Nephron (organoid): ENCODE measurements around the gene PLA2G4F.

Source experiments
- H3K27ac Mint-ChIP-seq, 3 experiments: 2 replicates each; pipeline ENCODE4 v1.8.0; 2020; ENCODE audit warnings: mixed read lengths in 3 of 3, mild to moderate bottlenecking in 2 of 3, moderate library complexity in 1 of 3
- H3K27me3 Mint-ChIP-seq: 2 replicates; pipeline ENCODE4 v1.8.0; 2021; ENCODE audit warnings: low read depth, mild to moderate bottlenecking, moderate library complexity, mixed read lengths
- H3K36me3 Mint-ChIP-seq: 2 replicates; pipeline ENCODE4 v1.8.0; 2020; ENCODE audit warnings: low read depth, mixed read lengths
- H3K4me1 Mint-ChIP-seq: 2 replicates; pipeline ENCODE4 v1.8.0; 2020; ENCODE audit warnings: mixed read lengths
- H3K4me3 Mint-ChIP-seq, 3 experiments: 2 replicates each; pipeline ENCODE4 v1.8.0; 2020; ENCODE audit warnings: mild to moderate bottlenecking in 3 of 3, mixed read lengths in 3 of 3, moderate library complexity in 2 of 3
- H3K9me3 Mint-ChIP-seq: 2 replicates; pipeline ENCODE4 v1.8.0; 2020; ENCODE audit warnings: mixed read lengths
- TF ChIP-seq, protein P1 (sequence below), 3 experiments: fragments of 200-600 bp; sonication (generic); IDR thresholded peaks; one replicate each; pipeline ENCODE4 v1.5.0; 2021; ENCODE audit warnings: antibody characterized with exemption in 3 of 3; ENCODE audit not compliant: unreplicated experiment in 3 of 3

Gene PLA2G4F

DNA sequence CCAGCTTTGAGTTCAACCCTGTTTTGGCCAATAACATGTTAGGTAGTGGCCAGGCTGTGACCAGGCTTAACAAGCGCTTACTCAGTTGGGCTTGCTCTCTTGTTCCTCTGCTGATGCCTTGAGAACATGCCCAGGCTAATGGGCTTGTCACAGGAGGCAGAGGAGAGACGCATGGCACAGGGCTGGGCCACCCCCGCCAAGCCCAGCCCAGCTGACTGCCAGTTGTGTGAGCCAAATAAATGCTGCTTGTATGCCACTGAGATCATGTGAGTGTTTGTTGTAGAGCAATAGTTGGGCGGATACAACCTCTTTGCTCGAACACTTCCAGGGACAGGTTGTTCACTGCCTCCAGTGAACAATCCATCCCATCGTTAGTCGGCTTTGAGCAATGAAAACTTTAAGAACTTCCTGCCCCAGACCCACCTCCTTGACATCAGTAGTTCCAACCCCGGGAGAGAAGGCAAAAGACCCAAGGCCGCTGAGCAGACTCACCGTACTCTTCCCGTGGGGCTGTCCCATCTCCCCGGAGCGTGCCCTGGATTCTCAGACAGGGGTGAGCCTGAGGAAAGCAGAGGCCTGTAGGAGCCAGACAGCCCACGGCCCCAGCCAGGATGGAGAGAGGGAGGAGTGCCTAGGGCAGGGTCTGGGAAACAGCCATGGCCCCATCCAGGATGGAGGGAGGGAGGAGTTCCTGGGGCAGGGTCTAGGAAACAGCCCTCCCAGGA is 4.1 kb downstream of the PLA2G4F start:
- Mint-ChIP-seq H3K9me3 (no peaks in the 10 kb centered on the region), H3K4me3 (no peak overlapping the region), H3K27me3 (no peaks in the 10 kb centered on the region), H3K27ac (peak overlapping the region; percentile 54 to 64 (median 60)), H3K36me3 (no peaks in the 10 kb centered on the region), H3K4me1 (peaks cover 31% of the 10 kb centered on the region)
- TF ChIP-seq, protein P1, sequence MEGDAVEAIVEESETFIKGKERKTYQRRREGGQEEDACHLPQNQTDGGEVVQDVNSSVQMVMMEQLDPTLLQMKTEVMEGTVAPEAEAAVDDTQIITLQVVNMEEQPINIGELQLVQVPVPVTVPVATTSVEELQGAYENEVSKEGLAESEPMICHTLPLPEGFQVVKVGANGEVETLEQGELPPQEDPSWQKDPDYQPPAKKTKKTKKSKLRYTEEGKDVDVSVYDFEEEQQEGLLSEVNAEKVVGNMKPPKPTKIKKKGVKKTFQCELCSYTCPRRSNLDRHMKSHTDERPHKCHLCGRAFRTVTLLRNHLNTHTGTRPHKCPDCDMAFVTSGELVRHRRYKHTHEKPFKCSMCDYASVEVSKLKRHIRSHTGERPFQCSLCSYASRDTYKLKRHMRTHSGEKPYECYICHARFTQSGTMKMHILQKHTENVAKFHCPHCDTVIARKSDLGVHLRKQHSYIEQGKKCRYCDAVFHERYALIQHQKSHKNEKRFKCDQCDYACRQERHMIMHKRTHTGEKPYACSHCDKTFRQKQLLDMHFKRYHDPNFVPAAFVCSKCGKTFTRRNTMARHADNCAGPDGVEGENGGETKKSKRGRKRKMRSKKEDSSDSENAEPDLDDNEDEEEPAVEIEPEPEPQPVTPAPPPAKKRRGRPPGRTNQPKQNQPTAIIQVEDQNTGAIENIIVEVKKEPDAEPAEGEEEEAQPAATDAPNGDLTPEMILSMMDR (IDR thresholded peaks at IDR 0.05; ENCODE audit: unreplicated experiment in 3 of 3) = no peak

- Mint-ChIP-seq H3K9me3 (no peaks in the 10 kb centered on the region), H3K4me3 (no peak overlapping the region), H3K27ac (peak overlapping the region; percentile 60 to 74 (median 64)), H3K36me3 (no peaks in the 10 kb centered on the region), H3K27me3 (no peaks in the 10 kb centered on the region), H3K4me1 (peaks cover 31% of the 10 kb centered on the region)
- TF ChIP-seq, protein P1 (IDR thresholded peaks at IDR 0.05; ENCODE audit: unreplicated experiment in 3 of 3) = no peak
Measured at GRCh38 chr15:42151736-42152135, 4.7 kb downstream of the PLA2G4F start.

GRCh38 chr15:42151141-42151561 is 5.3 kb downstream of the PLA2G4F start:
- peaks cover 30% of the 10 kb centered on the region for H3K4me1 Mint-ChIP-seq
- H3K36me3 Mint-ChIP-seq = no peaks in the 10 kb centered on the region
- no peaks in the 10 kb centered on the region for H3K9me3 Mint-ChIP-seq
- peak overlapping the region; percentile 60 to 74 (median 61) for H3K27ac Mint-ChIP-seq
- H3K4me3 Mint-ChIP-seq = no peak overlapping the region
- TF ChIP-seq, protein P1 (IDR thresholded peaks at IDR 0.05; ENCODE audit: unreplicated experiment in 3 of 3) = no peak
- H3K27me3 Mint-ChIP-seq = no peaks in the 10 kb centered on the region

DNA sequence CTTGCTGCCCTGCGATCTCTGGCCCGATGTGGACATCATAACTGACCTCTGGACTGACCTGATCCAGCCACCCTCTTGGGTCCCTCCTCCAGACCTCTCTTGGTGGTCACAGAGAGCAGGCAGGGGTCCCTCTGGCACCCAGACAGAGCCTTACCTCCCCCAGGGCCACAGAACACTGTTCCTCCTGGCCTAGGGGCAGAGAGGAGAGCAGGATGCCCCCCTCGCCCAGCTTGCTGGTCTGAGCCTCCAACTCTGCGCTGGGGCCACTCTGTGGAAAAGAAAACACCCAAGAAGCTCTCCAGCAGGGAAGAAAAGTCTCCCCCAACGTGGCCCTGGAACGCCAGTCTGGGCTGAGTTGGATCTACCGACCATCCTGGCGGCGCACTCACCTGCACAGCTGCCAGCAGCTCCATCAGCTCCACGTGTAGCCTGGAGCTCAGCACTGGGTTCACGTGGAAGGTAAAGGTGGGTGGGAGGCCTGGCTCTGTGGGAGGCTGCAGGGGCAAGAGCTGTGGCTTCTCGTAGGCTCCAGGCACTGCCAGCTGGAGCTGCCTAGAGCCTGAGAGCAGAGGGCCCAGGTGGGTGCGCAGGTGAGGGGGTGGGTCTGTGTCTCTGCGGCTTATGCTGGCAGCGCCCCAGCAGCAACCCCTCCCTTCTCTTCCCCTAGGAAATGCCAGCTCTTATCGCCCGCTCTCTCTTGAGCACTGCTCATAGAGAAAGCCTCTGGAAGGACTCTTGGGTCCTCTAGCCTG is 6.0 kb downstream of the PLA2G4F start:
- Mint-ChIP-seq H3K27me3 (no peaks in the 10 kb centered on the region), H3K4me1 (peaks cover 26% of the 10 kb centered on the region), H3K9me3 (no peaks in the 10 kb centered on the region), H3K4me3 (no peak overlapping the region), H3K36me3 (no peaks in the 10 kb centered on the region), H3K27ac (peak overlapping the region in 1 of 3 experiments; percentile 61)
- TF ChIP-seq, protein P1 (IDR thresholded peaks at IDR 0.05; ENCODE audit: unreplicated experiment in 3 of 3) = no peak

- TF ChIP-seq, protein P1 (IDR thresholded peaks at IDR 0.05; ENCODE audit: unreplicated experiment in 3 of 3) = no peak
- Mint-ChIP-seq H3K27me3 (peaks cover 3% of the 10 kb centered on the region), H3K9me3 (no peaks in the 10 kb centered on the region), H3K36me3 (no peaks in the 10 kb centered on the region), H3K4me1 (peaks cover 19% of the 10 kb centered on the region), H3K4me3 (no peak overlapping the region), H3K27ac (no peak overlapping the region)
Measured at GRCh38 chr15:42149493-42150218, 6.8 kb downstream of the PLA2G4F start.
